Measurements from ENCODE around the gene NALCN. TPM values are rescaled to one million over a fixed set of nuclear protein-coding genes. Genes with fewer than 3 reads are reported as not detected.
A peak's percentile ranks its signal among the peaks of the same experiment; 100 is the strongest.

The NALCN gene
- polyA plus RNA-seq, 3 donors = not detected

DNA sequence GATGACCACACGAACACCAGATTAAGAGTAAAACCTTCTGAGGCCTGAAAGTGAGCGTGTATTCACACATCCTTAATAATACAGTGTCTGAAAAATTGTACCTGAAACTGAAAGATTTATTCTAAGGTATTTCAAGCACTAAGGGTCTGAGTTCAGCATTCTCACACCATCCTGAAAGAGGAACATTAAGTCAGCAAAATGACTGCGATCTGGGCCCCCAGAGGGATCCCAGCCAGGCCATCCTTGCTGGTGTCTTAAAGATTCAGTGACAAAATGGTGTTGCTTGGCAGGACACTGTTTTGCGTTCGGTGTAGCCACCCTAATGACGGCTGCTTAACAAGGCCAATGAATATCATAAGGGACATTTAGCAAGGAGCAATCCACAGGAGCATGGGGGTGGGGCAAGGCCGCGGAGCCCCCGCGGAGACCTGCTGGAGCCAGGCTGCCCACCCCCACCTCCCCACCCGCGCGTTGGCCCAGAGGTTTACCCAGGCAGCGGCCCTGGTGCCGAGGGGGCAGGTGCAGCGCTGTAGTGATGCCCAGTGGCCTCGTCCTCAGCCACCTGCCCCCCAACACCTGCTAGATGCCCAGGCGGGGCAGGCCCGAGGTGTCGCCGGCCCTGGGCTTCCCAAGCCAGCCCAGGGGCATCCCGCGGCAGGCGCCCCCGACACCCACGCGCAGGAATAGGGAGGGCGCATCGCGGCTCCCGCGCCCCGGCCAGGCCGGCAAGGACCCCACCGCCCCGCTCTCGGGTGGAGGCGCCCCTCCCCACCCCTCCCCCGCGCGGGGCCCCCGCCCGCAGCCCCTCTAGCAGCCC is 742 bp downstream of the NALCN start:
- no peaks in the 10 kb centered on the region for H3K4me1 Mint-ChIP-seq
- H2AFZ ChIP-seq (ENCODE audit: insufficient read depth, low read depth, low read length, poor library complexity, severe bottlenecking) = no peak overlapping the region
- no peaks in the 10 kb centered on the region for H4K20me1 ChIP-seq (ENCODE audit: insufficient read depth, low read length)
- H3K27me3 Mint-ChIP-seq (ENCODE audit: low read depth in 3 of 3) = peaks cover 27 to 41% (median 32%) of the 10 kb centered on the region in 3 donors
- intact Hi-C loops (cut with micrococcal nuclease) = no loop called here
- H3K9ac ChIP-seq (ENCODE audit: insufficient read depth, low read length, poor library complexity, severe bottlenecking) = no peak overlapping the region
- no peaks in the 10 kb centered on the region for H3K4me1 ChIP-seq (ENCODE audit: control insufficient read depth in 1 of 2, insufficient read depth in 2 of 2, low read length in 2 of 2)
- H3K9me3 ChIP-seq (replicated peaks in 1 of 2; ENCODE audit: control insufficient read depth in 1 of 2, insufficient read depth in 1 of 2, low read length in 2 of 2) = no peaks in the 10 kb centered on the region
- TF ChIP-seq, protein P1, sequence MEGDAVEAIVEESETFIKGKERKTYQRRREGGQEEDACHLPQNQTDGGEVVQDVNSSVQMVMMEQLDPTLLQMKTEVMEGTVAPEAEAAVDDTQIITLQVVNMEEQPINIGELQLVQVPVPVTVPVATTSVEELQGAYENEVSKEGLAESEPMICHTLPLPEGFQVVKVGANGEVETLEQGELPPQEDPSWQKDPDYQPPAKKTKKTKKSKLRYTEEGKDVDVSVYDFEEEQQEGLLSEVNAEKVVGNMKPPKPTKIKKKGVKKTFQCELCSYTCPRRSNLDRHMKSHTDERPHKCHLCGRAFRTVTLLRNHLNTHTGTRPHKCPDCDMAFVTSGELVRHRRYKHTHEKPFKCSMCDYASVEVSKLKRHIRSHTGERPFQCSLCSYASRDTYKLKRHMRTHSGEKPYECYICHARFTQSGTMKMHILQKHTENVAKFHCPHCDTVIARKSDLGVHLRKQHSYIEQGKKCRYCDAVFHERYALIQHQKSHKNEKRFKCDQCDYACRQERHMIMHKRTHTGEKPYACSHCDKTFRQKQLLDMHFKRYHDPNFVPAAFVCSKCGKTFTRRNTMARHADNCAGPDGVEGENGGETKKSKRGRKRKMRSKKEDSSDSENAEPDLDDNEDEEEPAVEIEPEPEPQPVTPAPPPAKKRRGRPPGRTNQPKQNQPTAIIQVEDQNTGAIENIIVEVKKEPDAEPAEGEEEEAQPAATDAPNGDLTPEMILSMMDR (IDR thresholded peaks at IDR 0.05) = no peak
- no peaks in the 10 kb centered on the region for H3K36me3 Mint-ChIP-seq
- H3K4me3 Mint-ChIP-seq = peak overlapping the region in 1 of 2 donors; percentile 44
- no peak overlapping the region for H3K27ac ChIP-seq (ENCODE audit: low read depth in 1 of 2, low read length in 2 of 2)
- no peak overlapping the region for H3K4me2 ChIP-seq (replicated peaks; ENCODE audit: extremely low read depth, low read length, poor library complexity, severe bottlenecking)
- 21% methylated on average over 18 of the region's 43 CpGs for WGBS (ENCODE audit: insufficient coverage)
- no peaks in the 10 kb centered on the region for H3K36me3 ChIP-seq (replicated peaks in 1 of 2; ENCODE audit: control insufficient read depth in 1 of 2, insufficient read depth in 2 of 2, low read length in 2 of 2)
- H3K27me3 ChIP-seq (ENCODE audit: control insufficient read depth in 2 of 2, insufficient read depth in 2 of 2, low read length in 2 of 2) = peaks cover 19 to 32% of the 10 kb centered on the region in 2 donors
- H3K27ac Mint-ChIP-seq = no peak overlapping the region
- H3K9me3 Mint-ChIP-seq = peaks cover 0 to 8% (median 2%) of the 10 kb centered on the region in 7 donors
- no peak overlapping the region for H3K4me3 ChIP-seq (replicated peaks in 1 of 3; ENCODE audit: low read depth in 2 of 3, low read length in 3 of 3)
- DNase-seq = no peak
- H3K79me2 ChIP-seq (ENCODE audit: insufficient read depth, low read length) = no peaks in the 10 kb centered on the region

DNA sequence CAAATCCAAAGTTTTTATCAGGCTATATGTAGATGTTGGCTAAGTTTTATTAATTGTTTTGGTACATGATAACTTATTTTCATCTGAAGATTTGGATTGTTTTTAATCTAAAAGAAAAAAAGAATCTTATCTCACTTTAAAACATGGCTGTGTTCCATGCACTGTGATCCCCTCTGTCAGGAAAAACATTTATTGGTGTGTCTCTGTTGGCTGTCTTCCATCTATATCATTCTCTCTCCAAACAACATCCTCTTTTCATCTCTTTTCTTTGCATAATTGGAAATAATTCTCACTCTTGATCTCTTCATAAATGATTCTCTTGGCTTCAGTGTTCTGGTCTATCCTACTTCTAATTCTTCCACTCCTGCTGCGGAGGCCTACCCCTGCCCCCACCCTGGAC is 4.2 kb downstream of the NALCN start:
- WGBS (ENCODE audit: insufficient coverage) = 100% methylated on average over 1 of the region's 1 CpG
- peaks cover 22 to 27% (median 23%) of the 10 kb centered on the region in 3 donors for H3K27me3 Mint-ChIP-seq (ENCODE audit: low read depth in 3 of 3)
- H3K9ac ChIP-seq (ENCODE audit: insufficient read depth, low read length, poor library complexity, severe bottlenecking) = no peak overlapping the region
- no peaks in the 10 kb centered on the region for H3K36me3 ChIP-seq (replicated peaks in 1 of 2; ENCODE audit: control insufficient read depth in 1 of 2, insufficient read depth in 2 of 2, low read length in 2 of 2)
- no peaks in the 10 kb centered on the region for H3K79me2 ChIP-seq (ENCODE audit: insufficient read depth, low read length)
- no peak overlapping the region for H3K27ac Mint-ChIP-seq
- H3K4me1 Mint-ChIP-seq = no peaks in the 10 kb centered on the region
- no peak overlapping the region for H3K27ac ChIP-seq (ENCODE audit: low read depth in 1 of 2, low read length in 2 of 2)
- no peaks in the 10 kb centered on the region for H4K20me1 ChIP-seq (ENCODE audit: insufficient read depth, low read length)
- H3K9me3 ChIP-seq (replicated peaks in 1 of 2; ENCODE audit: control insufficient read depth in 1 of 2, insufficient read depth in 1 of 2, low read length in 2 of 2) = no peaks in the 10 kb centered on the region
- no peak overlapping the region for H2AFZ ChIP-seq (ENCODE audit: insufficient read depth, low read depth, low read length, poor library complexity, severe bottlenecking)
- DNase-seq = no peak
- no peak overlapping the region for H3K4me2 ChIP-seq (replicated peaks; ENCODE audit: extremely low read depth, low read length, poor library complexity, severe bottlenecking)
- H3K4me1 ChIP-seq (ENCODE audit: control insufficient read depth in 1 of 2, insufficient read depth in 2 of 2, low read length in 2 of 2) = no peaks in the 10 kb centered on the region
- H3K4me3 ChIP-seq (replicated peaks in 1 of 3; ENCODE audit: low read depth in 2 of 3, low read length in 3 of 3) = no peak overlapping the region
- H3K36me3 Mint-ChIP-seq = no peaks in the 10 kb centered on the region
- TF ChIP-seq, protein P1 (IDR thresholded peaks at IDR 0.05) = no peak
- peaks cover 17 to 22% of the 10 kb centered on the region in 2 donors for H3K27me3 ChIP-seq (ENCODE audit: control insufficient read depth in 2 of 2, insufficient read depth in 2 of 2, low read length in 2 of 2)
- intact Hi-C loops (cut with micrococcal nuclease) = no loop called here
- H3K9me3 Mint-ChIP-seq = peaks cover 0 to 13% (median 2%) of the 10 kb centered on the region in 7 donors
- no peak overlapping the region for H3K4me3 Mint-ChIP-seq

Measured in CD14-positive monocyte (primary cell).